ENCODE data around the gene MSMO1.
A peak's percentile ranks its signal among the peaks of the same experiment; 100 is the strongest.

Gene MSMO1

GRCh38 chr4:165330071-165330470 lies 2.6 kb downstream of the MSMO1 start:
- POLR2A ChIA-PET (ENCODE audit: low non-redundant PET), result no interaction called here
- no peak for TF ChIP-seq CTCF (conservative IDR thresholded peaks at IDR 0.05; ENCODE audit: low read depth)
- DNase-seq (ENCODE audit: low spot score), result no peak
- no peak overlapping the region for H3K27ac ChIP-seq
- CTCF ChIA-PET, result interaction anchor here (0.6 to 1.1 kb wide), 3 partner anchors 198 to 777 kb away, joined by 3 to 5 read pairs (median 3); no protein-coding TSS in a partner anchor

DNA sequence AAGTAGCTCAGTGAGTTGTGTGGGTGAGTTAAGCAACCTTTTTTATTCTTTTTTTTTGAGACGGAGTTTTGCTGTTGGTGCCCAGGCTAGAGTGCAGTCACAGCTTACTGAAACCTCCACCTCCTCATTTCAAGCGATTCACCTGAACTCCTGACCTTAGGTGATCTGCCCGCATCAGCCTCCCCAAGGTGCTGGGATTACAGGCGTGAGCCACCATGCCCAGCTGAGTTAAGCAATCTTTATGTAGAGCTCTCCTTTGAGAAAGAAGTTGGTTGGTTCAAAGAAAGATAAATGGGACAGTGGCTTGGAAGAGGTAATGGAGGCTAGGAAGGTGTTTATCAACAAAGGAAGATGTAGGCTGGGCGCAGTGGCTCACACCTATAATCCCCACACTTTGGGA lies 3.2 kb downstream of the MSMO1 start:
- H3K27ac ChIP-seq, result peak overlapping the region; percentile 54
- TF ChIP-seq CTCF (conservative IDR thresholded peaks at IDR 0.05; ENCODE audit: low read depth), result no peak
- ChIA-PET CTCF (interaction anchor here (1.1 kb wide), 1 partner anchor 199 kb away, joined by 5 read pairs; no protein-coding TSS in a partner anchor), POLR2A (ENCODE audit: low non-redundant PET) (no interaction called here)
- DNase-seq (ENCODE audit: low spot score), result no peak

DNA sequence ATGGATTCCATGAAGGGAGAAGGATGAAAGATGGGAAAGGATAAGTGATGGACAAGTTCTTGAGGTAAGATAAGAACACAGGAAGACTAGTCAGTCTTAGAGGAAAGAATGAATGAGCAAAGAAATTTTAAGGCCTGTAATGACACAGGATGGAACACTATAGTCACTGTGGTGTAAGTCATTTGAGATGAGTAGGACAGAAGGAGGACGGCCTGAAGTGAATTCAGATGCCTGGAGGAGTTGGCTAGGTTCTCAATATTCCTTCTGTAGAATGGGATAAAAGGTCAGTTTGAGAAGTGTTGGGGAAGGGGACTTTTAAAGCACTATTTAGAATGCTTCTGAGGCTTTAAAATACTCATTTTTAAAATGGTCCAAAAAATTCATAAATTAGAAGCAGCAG lies 3.9 kb downstream of the MSMO1 start:
- DNase-seq (ENCODE audit: low spot score), result no peak
- POLR2A ChIA-PET (ENCODE audit: low non-redundant PET), result no interaction called here
- CTCF ChIA-PET, result interaction anchor here (1.1 kb wide), 1 partner anchor 199 kb away, joined by 5 read pairs; no protein-coding TSS in a partner anchor
- H3K27ac ChIP-seq, result peak overlapping the region; percentile 54
- TF ChIP-seq CTCF (conservative IDR thresholded peaks at IDR 0.05; ENCODE audit: low read depth), result no peak

DNA sequence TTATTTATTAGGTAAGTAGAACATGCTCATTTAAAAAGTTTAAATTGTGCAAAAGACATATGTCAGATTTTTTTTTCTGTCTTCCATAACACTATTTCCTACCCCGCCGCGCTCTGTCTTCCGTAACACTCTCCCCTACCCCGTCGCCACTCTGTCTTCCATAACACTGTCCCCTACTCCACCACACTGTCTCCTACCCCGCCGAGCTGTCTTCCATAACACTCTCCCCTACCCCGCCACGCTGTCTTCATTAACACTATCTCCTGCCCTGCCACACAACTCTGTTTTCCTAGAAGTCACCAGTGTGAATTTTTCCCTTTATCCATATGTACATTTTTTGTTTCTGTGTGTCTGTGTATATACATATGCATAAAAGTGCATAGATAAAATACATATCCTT lies 4.4 kb downstream of the MSMO1 start:
- CTCF ChIA-PET, result interaction anchor here (1.3 kb wide), 1 partner anchor 201 kb away, joined by 3 read pairs; no protein-coding TSS in a partner anchor
- no peak for TF ChIP-seq CTCF (conservative IDR thresholded peaks at IDR 0.05; ENCODE audit: low read depth)
- POLR2A ChIA-PET (ENCODE audit: low non-redundant PET), result no interaction called here
- peak overlapping the region; percentile 54 for H3K27ac ChIP-seq
- no peak for DNase-seq (ENCODE audit: low spot score)

DNA sequence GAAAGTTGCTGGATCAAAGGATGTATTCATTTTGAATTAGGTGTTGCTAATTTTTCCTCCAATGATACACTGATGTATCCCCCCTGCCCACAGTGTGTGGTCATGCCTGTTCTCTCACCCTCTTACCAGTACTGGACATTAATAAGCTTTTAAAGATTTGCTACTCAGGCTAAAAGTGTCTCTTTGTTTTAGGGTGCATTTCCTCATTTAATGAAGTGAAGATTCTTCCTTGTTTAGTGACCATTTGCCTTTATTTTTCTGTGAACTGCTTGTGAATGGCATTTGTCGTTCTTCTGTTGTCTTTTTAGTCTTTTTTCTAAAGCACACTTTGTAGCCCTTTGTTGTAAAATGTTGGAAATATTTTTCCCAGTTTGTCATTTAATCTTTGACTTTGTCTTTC lies 5.0 kb downstream of the MSMO1 start:
- no peak for TF ChIP-seq CTCF (conservative IDR thresholded peaks at IDR 0.05; ENCODE audit: low read depth)
- no peak for DNase-seq (ENCODE audit: low spot score)
- POLR2A ChIA-PET (ENCODE audit: low non-redundant PET), result no interaction called here

GRCh38 chr4:165335163-165335703 lies 7.8 kb downstream of the MSMO1 start:
- no peak for TF ChIP-seq CTCF (conservative IDR thresholded peaks at IDR 0.05; ENCODE audit: low read depth)
- CTCF ChIA-PET, result no interaction called here
- no peak overlapping the region for H3K27ac ChIP-seq
- POLR2A ChIA-PET (ENCODE audit: low non-redundant PET), result interaction anchor here (0.7 kb wide), 1 partner anchor 129 kb away, joined by 4 read pairs; no protein-coding TSS in a partner anchor
- DNase-seq (ENCODE audit: low spot score), result no peak

More for the DNA sequence above, 5.0 kb downstream of the MSMO1 start:
- H3K27ac ChIP-seq, result no peak overlapping the region
- CTCF ChIA-PET, result interaction anchor here (1.0 to 1.8 kb wide), 3 partner anchors 11 to 201 kb away, joined by 3 to 7 read pairs (median 3); no protein-coding TSS in a partner anchor

Data from RWPE1 (cell line).